Kidney (tissue), 14 donors: ENCODE data around the gene FAM162B. TPM values are rescaled to one million over a fixed set of nuclear protein-coding genes. Genes with fewer than 3 reads are reported as not detected.

Source experiments
- DNase-seq, 5 donors: peaks; one replicate each; pipeline ENCODE4 v3.0.0-alpha.2; 2013 to 2020
- FAIRE-seq: peaks from 2 replicates; lab custom pipeline; 2012; peaks lifted over from hg19 to GRCh38; lab: Jason Lieb, UNC
- H3K27ac ChIP-seq, 2 donors: one replicate each; pipeline ENCODE4 v1.7.0; 2013; ENCODE audit warnings: low read depth in 2 of 2, low read length in 2 of 2, inconsistent platforms in 1 of 2
- H3K27me3 ChIP-seq: one replicate; pipeline ENCODE4 v1.7.1; 2013; ENCODE audit warnings: low read length, inconsistent platforms; ENCODE audit not compliant: control insufficient read depth, insufficient read depth
- H3K36me3 ChIP-seq, 3 donors: one replicate each; pipeline versions ENCODE4 v1.7.0 to v1.7.1; 2013; ENCODE audit warnings: low read length in 3 of 3, control low read depth in 1 of 3, inconsistent platforms in 1 of 3; ENCODE audit not compliant: insufficient read depth in 3 of 3, control insufficient read depth in 2 of 3
- H3K4me1 ChIP-seq, 3 donors: one replicate each; pipeline versions ENCODE4 v1.7.0 to v1.7.1; 2013; ENCODE audit warnings: low read length in 3 of 3, inconsistent platforms in 1 of 3, low read depth in 1 of 3; ENCODE audit not compliant: control insufficient read depth in 2 of 3, insufficient read depth in 2 of 3
- H3K4me3 ChIP-seq, 3 donors: one replicate each; pipeline versions ENCODE4 v1.7.0 to v1.8.1; 2013; ENCODE audit warnings: low read length in 3 of 3, control low read depth in 1 of 3, inconsistent platforms in 1 of 3
- H3K9ac ChIP-seq, 3 donors: one replicate each; pipeline versions ENCODE4 v1.7.0 to v1.7.1; 2013; ENCODE audit warnings: low read length in 3 of 3, control low read depth in 1 of 3, inconsistent platforms in 1 of 3
- H3K9me3 ChIP-seq, 3 donors: one replicate each; pipeline versions ENCODE4 v1.7.0 to v1.7.1; 2013; ENCODE audit warnings: low read length in 3 of 3, control low read depth in 1 of 3, inconsistent platforms in 1 of 3; ENCODE audit not compliant: control insufficient read depth in 2 of 3, insufficient read depth in 1 of 3
- intact Hi-C: fragments of 100-400 bp; cut with DNase I; formaldehyde crosslinking; loops from one replicate; pipeline ENCODE4 v1.11.1; 2022
- polyA plus RNA-seq: library from polyadenylated mRNA; stranded (reverse); fragments of 350-450 nt; fragmentation: Illumina TruSeq; extraction: RNeasy Lipid Tissue Mini Kit (QIAGEN cat#74804); gene quantifications from one replicate; pipeline ENCODE4 v1.2.3, GENCODE V29; 2014; ENCODE audit warnings: low read depth, low replicate concordance; ENCODE audit not compliant: insufficient read depth
- total RNA-seq: library from RNA; stranded (reverse); fragmentation: NEBNext Ultra II Directional; extraction: Animal tissue kit (Norgen Biotek cat#: 25700); gene quantifications from one replicate; pipeline ENCODE4 v1.2.1, GENCODE V29; 2021
- TF ChIP-seq, protein P1 (sequence below): IDR thresholded peaks from 3 replicates; pipeline ENCODE4 v1.5.1; 2012; ENCODE audit warnings: mild to moderate bottlenecking, moderate library complexity, borderline replicate concordance; ENCODE audit not compliant: insufficient read depth; ENCODE audit errors: extremely low read depth
- donor health status: control.
- donor health status: control.
- donor health status: control.
- donor health status: control.
- donor health status: control.
- donor health status: DM: yes; HTN: yes; CAD: no.
- donor health status: Normal renal cell carcinoma (clear cell type).

Gene FAM162B
- total and polyA plus RNA-seq, 2 donors from 2014 or later, result 4.3 to 5.8 TPM

DNA sequence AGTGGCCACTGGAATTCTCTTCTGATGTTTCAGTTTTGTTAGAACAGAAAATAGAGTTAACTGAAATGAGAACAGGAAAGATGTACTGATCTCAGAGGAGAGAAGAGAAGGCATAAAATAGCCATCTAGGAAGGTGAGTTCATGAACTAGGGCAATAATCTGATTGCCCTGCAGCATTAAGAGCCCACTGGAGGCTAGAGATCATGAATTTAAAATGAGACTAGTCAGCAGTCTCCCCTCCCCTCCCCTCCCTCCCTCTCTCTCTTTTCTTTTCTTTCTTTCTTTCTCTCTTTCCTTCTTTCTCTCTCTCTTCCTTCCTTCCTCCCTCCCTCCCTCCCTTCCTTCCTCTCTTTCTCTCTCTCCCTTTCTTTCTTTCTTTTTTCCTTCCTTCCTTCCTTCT, 34.4 kb upstream of the FAM162B start:
- TF ChIP-seq, protein P1, sequence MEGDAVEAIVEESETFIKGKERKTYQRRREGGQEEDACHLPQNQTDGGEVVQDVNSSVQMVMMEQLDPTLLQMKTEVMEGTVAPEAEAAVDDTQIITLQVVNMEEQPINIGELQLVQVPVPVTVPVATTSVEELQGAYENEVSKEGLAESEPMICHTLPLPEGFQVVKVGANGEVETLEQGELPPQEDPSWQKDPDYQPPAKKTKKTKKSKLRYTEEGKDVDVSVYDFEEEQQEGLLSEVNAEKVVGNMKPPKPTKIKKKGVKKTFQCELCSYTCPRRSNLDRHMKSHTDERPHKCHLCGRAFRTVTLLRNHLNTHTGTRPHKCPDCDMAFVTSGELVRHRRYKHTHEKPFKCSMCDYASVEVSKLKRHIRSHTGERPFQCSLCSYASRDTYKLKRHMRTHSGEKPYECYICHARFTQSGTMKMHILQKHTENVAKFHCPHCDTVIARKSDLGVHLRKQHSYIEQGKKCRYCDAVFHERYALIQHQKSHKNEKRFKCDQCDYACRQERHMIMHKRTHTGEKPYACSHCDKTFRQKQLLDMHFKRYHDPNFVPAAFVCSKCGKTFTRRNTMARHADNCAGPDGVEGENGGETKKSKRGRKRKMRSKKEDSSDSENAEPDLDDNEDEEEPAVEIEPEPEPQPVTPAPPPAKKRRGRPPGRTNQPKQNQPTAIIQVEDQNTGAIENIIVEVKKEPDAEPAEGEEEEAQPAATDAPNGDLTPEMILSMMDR, result no peak
- no peaks in the 10 kb centered on the region for H3K4me1 ChIP-seq
- no peaks in the 10 kb centered on the region for H3K36me3 ChIP-seq
- no peaks in the 10 kb centered on the region for H3K9me3 ChIP-seq
- intact Hi-C loops, result no loop called here
- DNase-seq (no peak), FAIRE-seq (no peak)
- no peak overlapping the region for H3K27ac ChIP-seq
- H3K27me3 ChIP-seq, result no peaks in the 10 kb centered on the region
- H3K4me3 ChIP-seq, result no peak overlapping the region
- H3K9ac ChIP-seq, result no peak overlapping the region

DNA sequence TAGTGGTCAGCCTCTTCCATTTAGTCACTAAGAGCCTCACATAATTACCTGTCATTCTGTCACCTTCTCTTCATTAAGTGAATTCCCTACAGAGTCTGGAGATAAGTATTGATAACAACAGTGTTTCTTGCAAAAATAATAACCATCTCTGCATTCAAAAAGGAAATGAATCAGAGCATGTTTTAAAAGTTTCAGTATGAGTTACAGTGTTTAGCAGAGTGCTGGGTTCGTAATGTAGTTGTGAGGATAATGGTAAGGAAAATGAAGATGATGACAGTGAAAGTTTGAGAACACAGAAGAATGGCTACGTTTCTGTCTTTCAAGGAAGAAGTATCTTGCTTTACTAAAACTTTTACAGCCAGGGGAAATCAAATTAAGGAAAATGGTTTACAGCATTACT, 32.1 kb upstream of the FAM162B start:
- Histone ChIP-seq H3K9ac (no peak overlapping the region), H3K27ac (no peak overlapping the region), H3K27me3 (no peaks in the 10 kb centered on the region), H3K36me3 (no peaks in the 10 kb centered on the region), H3K4me3 (no peak overlapping the region), H3K9me3 (no peaks in the 10 kb centered on the region), H3K4me1 (no peaks in the 10 kb centered on the region)
- DNase-seq, result no peak
- FAIRE-seq, result no peak
- TF ChIP-seq, protein P1, result no peak
- intact Hi-C loops, result no loop called here

DNA sequence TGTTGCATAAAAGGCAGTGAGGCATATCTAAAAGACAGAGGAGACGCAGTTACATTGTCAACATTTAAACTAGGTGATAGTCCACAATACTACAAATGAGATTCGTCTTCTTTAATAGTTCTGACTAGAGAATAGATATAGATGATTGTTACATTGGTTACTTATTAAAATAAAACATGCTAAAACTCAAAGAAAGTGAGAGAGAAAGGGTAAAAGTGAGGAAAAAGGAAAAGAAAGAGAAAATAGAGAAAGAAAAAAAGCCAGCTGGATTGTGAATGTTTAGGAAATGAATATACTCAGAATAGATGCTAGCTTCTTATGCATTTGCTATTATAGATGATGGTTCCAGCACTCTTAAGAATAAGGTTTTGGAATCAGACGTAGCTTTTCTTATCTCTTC, 27.7 kb upstream of the FAM162B start:
- Histone ChIP-seq H3K4me1 (no peaks in the 10 kb centered on the region), H3K9me3 (no peaks in the 10 kb centered on the region), H3K27ac (no peak overlapping the region), H3K9ac (no peak overlapping the region), H3K4me3 (no peak overlapping the region), H3K27me3 (no peaks in the 10 kb centered on the region), H3K36me3 (no peaks in the 10 kb centered on the region)
- TF ChIP-seq, protein P1, result no peak
- intact Hi-C loops, result no loop called here
- FAIRE-seq (no peak), DNase-seq (no peak)

DNA sequence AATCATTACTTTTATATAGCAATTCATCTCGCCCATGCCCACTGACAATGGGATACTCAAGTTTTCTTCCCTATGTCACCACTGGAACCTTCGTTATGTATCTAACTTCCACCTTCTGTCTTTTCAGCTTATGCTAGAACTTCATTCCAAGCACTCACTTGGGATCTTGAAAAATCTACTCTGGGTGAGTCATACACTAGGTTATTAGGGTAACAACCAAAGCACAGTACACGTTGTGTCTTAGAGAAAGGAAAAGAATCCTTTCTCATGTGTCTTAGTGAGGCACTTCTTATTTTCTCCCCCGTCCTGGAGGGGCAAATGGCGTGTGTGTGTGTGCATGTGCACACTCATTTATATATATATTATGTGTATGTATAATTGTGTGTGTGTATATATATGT, 18.3 kb upstream of the FAM162B start:
- TF ChIP-seq, protein P1, result no peak
- no peak overlapping the region for H3K9ac ChIP-seq
- no peaks in the 10 kb centered on the region for H3K27me3 ChIP-seq
- DNase-seq (no peak), FAIRE-seq (no peak)
- intact Hi-C loops, result no loop called here
- H3K27ac ChIP-seq, result no peak overlapping the region
- no peaks in the 10 kb centered on the region for H3K4me1 ChIP-seq
- no peaks in the 10 kb centered on the region for H3K9me3 ChIP-seq
- no peak overlapping the region for H3K4me3 ChIP-seq
- H3K36me3 ChIP-seq, result no peaks in the 10 kb centered on the region
